Stimulated activated CD8-positive, alpha-beta memory T cell treated with anti-CD3 and anti-CD28 coated beads, Interleukin-2, amount 100 ng/mL, for 48 hours (primary cell): ENCODE measurements around the gene PTPRR.
"Not testable (repeated sequence)": the region's sequence is repeated elsewhere in the genome, so short reads cannot be mapped to it uniquely, and the experiment has no call there.

Experiments used
- DNase-seq, 2 donors: peaks; one replicate each; pipeline ENCODE4 v3.0.0-alpha.2; 2020; ENCODE audit warnings: low read depth in 2 of 2

The PTPRR gene

DNA sequence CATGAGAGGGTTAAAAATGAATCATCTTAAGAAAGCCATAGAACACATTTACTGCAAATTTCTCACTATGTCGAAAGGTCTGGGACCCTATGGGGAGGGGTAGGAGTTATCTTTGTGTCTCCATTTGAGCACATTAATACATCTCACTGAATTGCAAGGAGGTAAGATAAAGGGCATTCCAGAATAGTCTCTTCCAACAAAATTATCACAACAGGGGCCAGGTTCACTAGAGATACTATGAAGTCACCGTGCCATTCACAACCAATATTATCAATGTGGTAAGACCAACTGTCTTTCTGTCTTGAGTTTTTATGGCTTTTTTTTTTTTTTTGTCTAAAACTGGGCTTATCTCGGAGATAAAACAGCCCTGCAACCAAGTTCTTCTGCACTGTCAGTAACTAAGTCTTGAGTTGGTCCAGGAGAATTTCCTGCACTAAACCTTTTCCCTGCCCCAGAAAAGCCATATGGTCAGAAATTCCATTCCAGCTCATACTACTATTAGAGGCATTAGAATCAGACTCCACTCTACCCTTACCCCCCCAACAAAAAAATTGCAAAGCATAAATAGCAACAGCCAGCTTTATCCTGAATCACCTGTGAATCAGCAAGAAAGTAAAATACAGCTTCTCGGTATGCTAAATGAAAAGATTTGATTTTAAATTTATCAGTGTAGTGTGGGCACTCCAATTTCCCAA, 79.7 kb downstream of the PTPRR start:
- no peak for DNase-seq

DNA sequence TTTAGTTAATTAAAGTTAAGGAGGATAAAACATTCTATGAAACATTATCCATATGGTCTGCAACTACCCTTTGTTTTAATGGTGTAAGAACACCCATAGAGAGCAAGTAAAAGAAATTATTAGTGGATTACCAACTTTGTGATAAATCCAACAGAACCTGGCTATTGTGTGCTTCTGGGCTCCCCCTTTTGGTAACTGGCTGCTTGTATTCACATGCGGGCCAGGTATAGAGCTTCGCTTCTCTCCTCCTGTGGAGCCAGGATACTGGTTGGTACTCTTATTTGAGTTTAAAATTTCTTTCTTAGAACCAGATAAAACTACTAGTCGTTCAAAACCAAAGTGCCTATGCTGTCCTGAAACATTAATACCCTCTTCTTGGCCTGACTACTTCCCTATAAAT, 81.0 kb downstream of the PTPRR start:
- no peak for DNase-seq

DNA sequence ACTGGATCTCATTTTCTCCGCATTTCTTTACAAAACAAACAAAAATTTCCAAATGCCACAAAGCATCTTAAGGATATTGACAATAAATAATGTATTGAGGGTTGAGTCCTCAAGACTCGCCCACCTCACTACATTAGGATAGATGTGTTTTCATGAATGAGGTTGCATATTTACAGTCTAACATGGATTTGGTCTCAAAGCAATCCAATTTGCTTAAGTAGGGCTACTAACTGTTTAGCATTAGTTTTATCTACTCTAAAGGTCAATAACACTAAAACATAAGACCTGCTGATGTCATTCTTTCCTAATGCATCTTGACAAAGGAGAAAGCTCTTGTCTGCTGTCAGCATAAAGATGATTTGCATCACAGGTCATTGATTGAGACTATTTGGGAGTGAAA, 82.4 kb downstream of the PTPRR start:
- DNase-seq = no peak

DNA sequence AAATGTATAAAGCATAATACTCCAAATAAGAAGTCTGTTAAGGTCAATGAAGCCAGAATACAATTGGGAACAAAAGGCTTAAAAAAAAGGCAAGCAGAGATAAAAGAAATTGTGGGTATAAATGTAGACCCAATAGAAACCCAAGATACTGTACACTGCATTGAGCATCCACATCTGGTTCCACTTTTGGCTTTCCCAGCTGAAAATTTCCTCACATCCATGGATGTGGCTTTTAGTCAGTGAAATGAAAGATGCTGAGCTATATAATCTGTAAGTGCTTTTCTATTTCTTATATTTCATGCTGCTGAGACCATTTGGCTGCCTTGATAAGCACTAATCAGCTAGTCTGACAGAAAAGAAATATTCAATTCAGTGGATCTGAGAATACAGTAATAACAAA, 83.5 kb downstream of the PTPRR start:
- no peak for DNase-seq

DNA sequence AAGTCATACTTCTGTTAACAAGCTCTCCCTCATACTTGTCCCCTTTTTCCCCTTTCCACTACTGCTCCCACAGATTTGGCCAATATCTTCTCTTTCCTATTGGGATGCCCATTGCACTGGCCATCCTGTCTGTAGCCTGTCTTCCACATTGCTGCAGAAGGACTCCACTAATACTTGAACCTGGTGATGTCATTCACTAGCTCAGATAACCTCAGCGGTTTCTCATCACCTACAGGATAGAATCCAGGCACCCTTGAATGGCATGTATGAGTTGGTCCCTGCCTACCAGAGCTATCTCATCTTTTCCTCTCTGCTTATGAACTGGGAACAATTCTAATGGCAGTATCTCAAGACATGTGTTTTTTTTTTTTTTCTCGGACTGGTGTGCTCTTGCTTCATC, 84.6 kb downstream of the PTPRR start:
- no peak for DNase-seq

DNA sequence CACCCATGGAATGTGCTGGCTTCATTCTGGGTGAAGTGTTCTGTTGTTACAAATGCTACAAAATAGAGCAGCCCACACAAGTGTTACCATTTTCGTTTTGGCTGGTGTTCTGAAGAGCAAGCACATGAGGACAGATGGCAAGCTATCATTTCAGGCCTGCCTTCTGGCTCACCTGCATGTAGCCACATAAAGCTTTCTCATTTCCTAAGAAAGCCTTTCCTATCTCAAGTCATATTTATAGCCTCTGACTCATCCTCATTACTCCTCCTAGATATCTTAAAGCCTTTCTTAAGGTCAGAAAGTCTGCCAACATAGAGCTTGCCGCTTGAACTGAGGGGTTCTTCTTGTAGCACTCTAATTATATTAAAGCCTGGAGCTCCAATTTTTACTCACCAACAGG, 89.0 kb downstream of the PTPRR start:
- no peak for DNase-seq

DNA sequence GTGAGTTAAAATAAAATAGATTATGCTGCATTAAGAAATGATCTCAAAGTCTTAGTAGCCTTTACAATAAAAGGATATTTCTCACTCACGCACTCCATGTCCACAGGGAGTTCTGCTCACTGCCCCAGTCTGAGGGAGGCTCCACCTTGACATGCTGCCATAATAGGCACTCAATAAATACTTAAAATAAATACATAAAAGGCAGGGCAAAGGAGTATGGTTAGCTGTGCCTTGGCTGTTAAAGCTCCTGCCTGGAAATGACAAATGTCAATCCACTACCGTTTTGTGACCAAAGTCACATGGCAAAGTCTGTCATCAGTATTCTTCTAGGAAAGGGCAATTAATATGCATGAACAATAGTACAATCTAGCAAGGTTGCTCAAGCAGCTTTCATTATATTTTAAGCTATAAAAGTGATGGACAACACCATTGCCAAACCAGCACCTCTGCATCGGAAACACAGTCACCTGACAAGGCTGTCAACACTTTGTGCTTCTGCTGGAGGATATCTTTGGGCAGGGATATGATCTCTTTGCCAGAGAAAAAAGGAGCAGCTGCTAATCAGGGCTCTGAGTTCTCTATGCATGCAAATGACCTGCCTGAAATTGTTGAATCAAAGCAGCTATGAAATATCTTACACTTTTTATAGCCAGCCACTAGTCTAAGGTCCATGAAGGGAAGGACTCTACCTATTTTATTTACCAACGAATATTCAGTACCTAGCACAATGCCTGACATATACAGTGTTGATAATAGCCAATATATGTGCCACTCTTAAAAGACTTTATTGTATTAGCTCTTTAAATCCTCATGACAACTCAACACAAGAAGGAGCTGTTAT, 90.1 kb downstream of the PTPRR start:
- no peak for DNase-seq

DNA sequence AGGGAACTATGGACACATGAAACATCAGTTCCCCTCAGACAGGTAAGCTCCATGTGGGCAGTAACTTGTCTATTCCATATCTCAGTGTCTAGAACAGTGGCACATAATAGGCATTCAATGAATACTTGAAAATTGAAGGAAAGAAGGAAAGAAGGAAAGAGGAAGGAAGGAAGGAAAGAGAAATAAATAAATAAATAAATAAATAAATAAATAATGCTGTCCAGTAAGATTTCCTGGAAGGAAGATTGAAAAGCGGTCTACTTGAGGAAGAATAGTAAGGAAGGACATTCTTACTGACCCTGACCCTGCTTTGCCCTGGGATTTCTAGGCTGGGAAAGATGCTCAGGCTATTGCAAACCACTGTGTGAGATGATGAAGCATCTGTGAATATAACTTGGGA, 91.5 kb downstream of the PTPRR start:
- DNase-seq = no peak

DNA sequence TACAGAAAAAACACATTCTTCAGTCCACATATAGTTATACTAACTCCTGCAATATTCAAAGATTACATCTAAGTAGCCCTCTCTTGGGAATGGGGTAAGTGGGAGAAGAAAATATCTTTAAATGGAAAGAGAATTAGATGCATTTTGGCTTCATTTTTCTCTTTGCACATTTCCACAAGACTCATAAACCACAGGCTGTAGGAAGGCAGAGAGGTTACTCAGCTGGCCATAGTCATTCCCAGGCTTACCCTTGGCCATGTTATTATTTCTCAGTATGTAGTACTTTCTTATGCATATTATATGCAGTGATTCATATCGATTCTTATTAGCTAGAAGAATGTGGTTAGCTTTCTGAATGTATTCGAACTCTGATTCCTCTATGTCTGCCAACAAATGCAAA, 92.2 kb downstream of the PTPRR start:
- no peak for DNase-seq

DNA sequence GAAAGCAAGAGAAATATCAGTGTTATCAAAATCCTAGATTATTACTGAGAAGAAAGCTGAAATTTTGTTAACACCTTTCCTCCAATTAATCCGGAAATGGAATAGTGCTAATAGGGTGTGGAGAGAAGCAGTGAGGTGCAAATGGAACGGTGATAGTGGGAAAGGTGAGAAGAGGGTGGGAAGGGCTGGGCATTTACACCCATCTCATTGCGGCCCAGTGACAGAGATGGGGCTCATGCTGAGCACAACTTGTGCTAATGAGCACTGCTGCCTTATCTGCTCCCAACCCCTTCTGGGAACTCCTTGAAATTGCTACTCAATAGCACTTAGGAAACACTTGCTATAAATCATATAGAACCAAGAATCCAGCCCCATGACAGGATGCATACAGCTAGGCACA, 94.4 kb downstream of the PTPRR start:
- DNase-seq = no peak

DNA sequence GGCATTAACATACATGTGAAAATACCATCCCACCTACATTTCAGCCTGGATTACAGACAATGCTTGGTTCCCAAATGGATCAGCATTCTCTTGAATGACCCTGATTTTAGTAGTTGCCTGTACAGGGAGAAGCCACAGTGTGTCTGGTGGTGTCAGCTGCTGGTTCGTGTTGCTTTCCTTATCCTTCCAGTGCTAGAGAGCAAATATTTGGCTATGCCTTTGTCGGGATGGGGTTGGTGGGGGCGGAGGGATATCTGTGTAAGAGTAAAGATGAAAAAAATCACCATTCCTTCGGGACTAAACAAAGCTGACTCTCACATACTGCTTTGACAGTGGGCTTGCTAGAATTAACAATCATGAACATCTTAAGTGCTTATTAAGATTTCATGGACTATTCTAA, 96.0 kb downstream of the PTPRR start:
- DNase-seq = no peak

DNA sequence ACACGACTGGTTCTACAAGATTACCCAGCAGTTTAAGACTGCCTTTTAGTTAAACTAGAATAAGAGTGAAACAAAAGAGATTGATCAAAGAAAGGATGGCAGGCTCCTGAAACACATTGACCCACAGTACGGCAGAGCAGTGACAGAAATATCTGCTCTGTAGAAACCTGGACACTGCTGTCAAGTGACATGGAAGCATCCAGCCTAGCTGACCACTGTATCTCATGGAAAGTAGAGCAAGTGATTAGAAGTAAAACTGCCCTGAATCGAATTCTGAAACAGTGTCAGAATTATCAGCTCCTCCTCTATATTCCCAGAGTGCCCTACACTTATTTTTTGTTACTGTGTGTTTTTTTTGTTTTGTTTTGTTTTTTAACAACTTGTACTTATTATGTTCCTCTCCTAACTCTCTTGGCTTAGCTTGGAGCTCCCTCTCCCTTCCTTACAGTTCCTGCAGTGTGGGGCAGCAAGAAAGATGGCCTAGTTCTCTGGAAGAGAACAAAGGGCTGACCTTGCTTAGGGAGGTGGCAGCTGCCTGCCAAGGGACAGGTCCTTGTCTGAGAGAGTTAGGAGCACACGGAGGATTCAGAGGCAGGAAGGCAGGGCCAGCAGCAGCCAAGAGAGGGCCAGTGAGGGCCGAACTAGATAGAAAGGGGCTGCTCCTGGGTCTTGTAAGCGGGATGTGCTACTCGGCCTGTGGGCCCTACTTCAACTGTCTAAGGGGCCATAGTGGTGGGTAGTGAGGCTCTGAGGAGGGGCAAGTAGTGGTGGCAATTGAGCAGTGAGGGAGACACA, 97.2 kb downstream of the PTPRR start:
- DNase-seq = no peak

DNA sequence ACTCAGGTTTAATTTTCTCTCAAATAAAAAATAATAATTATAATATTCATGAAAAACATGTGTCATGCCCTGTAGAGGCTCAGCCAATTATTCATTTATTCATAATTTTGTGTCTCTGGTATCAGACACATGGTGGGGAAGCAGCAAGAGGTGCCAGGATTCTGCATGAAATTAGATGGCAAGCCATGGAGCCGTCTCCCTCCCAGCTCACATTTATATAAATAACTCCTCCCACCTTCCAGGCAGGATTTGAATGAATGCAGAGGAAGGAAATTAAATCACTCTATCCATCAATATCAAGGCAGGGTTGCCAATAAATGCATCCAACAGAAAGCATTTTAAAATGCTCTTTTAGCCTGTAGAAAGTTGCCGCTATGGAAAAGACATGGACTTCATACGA, 98.1 kb downstream of the PTPRR start:
- no peak for DNase-seq

DNA sequence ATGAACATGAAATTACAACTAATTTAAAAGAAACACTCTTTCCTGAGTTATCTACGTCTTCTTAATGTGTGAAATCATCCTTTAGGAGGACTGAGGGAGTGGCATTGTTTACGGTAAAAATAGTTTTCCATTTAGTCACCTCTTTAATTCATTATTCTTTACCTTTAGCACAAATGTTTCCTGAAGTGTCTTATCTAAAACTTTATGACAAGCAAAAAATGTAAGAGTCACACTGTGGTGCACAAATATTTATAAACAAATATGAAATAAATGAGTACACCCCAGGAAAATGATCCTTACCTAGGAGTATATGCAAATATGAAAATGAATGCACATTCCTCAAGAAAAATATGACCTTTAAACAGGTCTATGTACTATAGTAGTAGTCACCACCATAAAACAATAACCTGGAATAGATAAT, 104.6 kb downstream of the PTPRR start:
- no peak for DNase-seq

DNA sequence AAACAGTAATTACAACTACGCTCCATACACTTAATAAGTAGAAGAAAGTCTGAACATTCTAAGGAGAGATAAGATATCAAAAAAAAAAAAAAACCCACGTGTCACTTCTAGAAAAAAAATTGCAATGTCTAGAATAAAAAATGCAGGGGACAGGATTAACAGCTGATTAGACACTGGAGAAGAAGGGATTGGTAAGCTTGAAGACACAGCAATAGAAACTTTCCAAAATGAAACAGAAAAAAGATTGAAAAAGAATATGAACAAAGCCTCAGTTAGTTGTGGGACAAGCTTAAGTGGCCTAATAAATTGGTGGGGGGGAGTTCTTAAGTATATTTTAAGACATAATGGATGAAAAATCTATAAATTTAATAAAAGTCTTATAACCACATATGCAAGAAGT, 105.5 kb downstream of the PTPRR start:
- no peak for DNase-seq

DNA sequence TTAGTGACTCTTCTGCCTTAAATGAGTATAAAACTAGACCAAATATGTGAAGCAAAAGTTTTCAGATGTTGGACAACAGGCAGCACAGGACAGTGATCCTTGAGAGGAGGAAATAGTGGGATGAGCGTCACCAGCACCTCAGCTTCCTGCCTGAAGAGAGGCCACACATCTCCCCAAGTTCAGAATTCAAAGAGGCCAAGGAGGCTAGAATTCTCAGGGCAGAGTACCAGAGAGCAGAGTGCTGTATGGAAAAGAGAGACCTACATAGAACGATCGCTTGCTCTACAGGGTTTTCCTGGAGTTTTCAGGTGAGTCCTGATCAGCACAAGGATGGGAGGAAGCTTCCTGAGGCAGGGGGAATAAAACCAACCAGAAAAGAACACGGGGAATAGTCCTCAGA, 107.0 kb downstream of the PTPRR start:
- no peak for DNase-seq

DNA sequence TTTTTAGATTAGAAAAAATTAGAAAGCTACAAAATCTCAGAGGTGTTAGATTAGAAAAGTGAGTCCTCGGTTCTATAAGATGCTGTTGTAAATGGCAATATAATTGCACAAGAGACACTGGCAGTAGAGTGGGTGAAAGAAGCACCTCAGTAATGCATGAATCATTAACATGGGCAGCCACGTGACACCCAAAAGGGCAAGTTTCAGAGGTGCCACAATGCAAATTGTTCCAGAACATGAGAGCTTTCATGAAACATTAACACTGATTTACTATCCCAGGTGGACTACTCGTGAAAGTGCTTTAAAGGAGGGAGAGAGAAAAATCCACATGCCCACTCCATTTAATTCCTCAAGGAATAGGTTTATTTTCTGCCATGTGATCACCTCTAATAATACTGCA, 108.4 kb downstream of the PTPRR start:
- DNase-seq = no peak

DNA sequence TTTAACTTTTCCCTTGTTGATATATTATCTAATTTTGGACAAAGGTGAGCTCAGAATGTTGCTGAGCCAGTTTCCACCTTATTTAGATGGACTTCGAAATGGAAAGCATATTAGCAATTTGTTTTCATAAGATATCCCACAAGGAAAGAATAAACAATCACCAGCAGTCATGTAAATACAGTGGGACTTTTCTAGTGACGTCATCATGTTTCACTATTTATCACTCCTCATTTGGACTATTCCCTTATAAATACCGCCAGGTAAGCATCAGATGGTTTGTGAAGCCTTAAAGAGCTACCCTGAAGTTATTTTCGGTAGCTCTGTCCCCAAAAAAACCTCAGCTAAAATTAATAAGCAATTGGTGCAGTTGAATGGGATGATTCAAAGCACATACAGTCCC, 110.7 kb downstream of the PTPRR start:
- no peak for DNase-seq

DNA sequence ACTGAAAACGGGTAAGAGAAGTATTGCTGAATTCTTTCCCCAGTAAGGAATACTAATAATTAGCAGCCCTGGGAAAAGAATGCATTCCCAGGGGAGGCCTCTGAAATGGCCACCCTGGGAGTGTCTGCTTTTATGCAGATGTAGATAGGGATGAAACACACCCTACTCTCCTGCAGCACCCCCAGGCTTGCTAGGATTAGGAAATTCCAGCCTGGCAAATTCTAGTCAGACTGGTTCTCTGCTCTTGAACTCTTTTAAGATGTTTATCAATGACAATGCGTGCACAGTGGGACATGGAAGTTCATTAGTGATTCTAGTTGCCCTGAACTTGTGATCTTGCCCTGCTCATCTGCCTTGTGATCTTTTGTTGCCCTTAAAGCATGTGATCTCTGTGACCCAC, 112.5 kb downstream of the PTPRR start:
- DNase-seq = not testable (repeated sequence)

DNA sequence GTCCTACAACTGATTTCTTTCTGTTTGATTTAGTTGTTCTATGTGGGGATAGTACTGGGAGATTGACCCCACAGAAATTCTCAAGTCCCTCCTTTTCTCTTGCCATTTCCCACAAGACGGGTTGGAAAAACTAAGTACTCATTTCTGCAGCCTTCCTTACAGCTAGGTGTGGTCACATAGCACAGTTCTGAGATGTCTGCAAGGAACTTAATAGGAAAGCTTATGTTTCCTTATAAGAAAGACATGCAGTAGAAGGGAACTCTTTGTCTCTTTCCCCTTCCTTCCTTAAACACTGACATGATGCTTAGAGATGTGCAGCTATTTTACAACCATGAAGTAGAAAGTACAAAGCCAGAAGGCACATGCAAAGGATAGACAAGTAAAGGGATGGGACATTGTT, 113.7 kb downstream of the PTPRR start:
- no peak for DNase-seq

DNA sequence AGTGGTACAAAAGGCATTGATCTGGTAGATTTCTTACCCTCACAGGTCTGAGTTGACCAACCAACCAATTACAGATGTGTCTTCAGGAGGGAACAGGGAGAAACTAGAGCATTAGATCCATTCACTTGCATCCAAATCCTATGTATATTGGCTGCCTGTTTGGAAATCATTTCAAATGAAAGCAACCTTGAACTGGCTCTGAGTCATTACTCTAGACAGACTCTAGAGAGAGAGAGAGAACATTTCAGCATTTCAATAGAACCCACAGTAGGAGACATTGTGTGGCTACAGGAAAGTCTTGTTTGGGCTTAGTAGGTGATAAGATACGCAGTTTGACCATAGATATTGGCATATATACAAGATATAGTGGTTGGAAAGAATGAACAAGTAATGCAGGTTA, 114.5 kb downstream of the PTPRR start:
- no peak for DNase-seq

DNA sequence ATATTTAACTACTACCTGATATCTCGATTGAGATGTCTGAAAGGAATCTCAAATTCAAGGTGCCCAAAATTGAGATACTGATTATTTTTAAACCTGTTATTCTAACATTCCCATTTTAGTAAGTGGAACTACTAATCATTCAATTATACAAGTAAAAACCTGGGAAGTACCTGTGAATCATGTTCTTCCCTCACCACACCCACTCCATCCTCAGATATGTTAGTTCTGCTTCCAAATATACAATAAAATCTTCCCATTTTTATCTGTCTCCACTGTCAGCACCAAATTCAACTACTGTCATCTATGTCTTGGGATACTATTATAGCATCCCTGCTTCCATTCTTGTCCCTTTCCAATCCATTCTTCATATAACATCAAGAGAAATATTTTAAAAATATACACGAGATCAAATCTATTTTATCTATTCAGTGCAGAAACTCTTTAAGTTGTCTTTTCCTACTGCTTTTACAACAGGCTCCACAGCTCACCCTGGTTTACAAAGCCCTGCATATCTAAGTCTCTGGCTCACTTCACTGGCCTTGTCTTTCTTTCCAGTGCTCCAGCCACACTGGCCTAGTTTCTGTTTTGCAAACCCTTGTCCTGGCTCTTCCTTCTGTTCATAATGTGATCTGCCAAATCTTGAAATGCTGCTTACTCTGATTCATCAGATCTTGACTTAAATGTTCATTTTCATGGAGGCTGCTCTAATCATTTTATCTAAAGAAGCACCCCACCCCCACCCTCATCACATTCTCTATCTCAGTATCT, 122.3 kb downstream of the PTPRR start:
- DNase-seq = no peak
